ENCODE data around the gene DCUN1D4.

The DCUN1D4 gene

GRCh38 chr4:51874551-51874950, 31.6 kb downstream of the DCUN1D4 start:
- no peak overlapping the region for H3K4me3 ChIP-seq (ENCODE audit: low read depth, low read length)
- no peak for TF ChIP-seq CTCF (IDR thresholded peaks at IDR 0.05)

GRCh38 chr4:51878431-51878830, 35.5 kb downstream of the DCUN1D4 start:
- H3K4me2 ChIP-seq (ENCODE audit: low read length): no peak overlapping the region
- no peaks in the 10 kb centered on the region for H3K79me2 ChIP-seq
- TF ChIP-seq CTCF (IDR thresholded peaks at IDR 0.05): no peak
- no peak overlapping the region for H3K9ac ChIP-seq
- no peak overlapping the region for H3K27ac ChIP-seq
- H3K36me3 ChIP-seq (ENCODE audit: control insufficient read depth, insufficient read depth, low read length): no peaks in the 10 kb centered on the region
- no peaks in the 10 kb centered on the region for H3K4me1 ChIP-seq
- no peak overlapping the region for H2AFZ ChIP-seq
- no peak overlapping the region for H3K4me3 ChIP-seq (ENCODE audit: low read depth, low read length)
- no peaks in the 10 kb centered on the region for H3K9me3 ChIP-seq (ENCODE audit: control insufficient read depth, low read length)
- H3K27me3 ChIP-seq (ENCODE audit: control insufficient read depth, insufficient read depth, low read length): no peaks in the 10 kb centered on the region

More at GRCh38 chr4:51874551-51874950, 31.6 kb downstream of the DCUN1D4 start:
- Histone ChIP-seq H3K36me3 (ENCODE audit: control insufficient read depth, insufficient read depth, low read length) (no peaks in the 10 kb centered on the region), H3K4me2 (ENCODE audit: low read length) (no peak overlapping the region), H2AFZ (no peak overlapping the region), H3K27ac (no peak overlapping the region), H3K4me1 (peaks cover 5% of the 10 kb centered on the region), H3K27me3 (ENCODE audit: control insufficient read depth, insufficient read depth, low read length) (no peaks in the 10 kb centered on the region), H3K79me2 (no peaks in the 10 kb centered on the region), H3K9ac (no peak overlapping the region), H3K9me3 (ENCODE audit: control insufficient read depth, low read length) (no peaks in the 10 kb centered on the region)

GRCh38 chr4:51880016-51880915, 37.3 kb downstream of the DCUN1D4 start:
- TF ChIP-seq CTCF (IDR thresholded peaks at IDR 0.05): no peak
- no peak overlapping the region for H3K27ac ChIP-seq
- H3K27me3 ChIP-seq (ENCODE audit: control insufficient read depth, insufficient read depth, low read length): no peaks in the 10 kb centered on the region
- no peak overlapping the region for H3K4me2 ChIP-seq (ENCODE audit: low read length)
- no peak overlapping the region for H3K9ac ChIP-seq
- H3K79me2 ChIP-seq: no peaks in the 10 kb centered on the region
- no peaks in the 10 kb centered on the region for H3K9me3 ChIP-seq (ENCODE audit: control insufficient read depth, low read length)
- no peak overlapping the region for H3K4me3 ChIP-seq (ENCODE audit: low read depth, low read length)
- no peak overlapping the region for H2AFZ ChIP-seq
- no peaks in the 10 kb centered on the region for H3K4me1 ChIP-seq
- H3K36me3 ChIP-seq (ENCODE audit: control insufficient read depth, insufficient read depth, low read length): no peaks in the 10 kb centered on the region

GRCh38 chr4:51884055-51884454, 41.1 kb downstream of the DCUN1D4 start:
- Histone ChIP-seq H3K9ac (no peak overlapping the region), H3K27ac (no peak overlapping the region), H2AFZ (no peak overlapping the region), H3K9me3 (ENCODE audit: control insufficient read depth, low read length) (no peaks in the 10 kb centered on the region), H3K36me3 (ENCODE audit: control insufficient read depth, insufficient read depth, low read length) (no peaks in the 10 kb centered on the region), H3K79me2 (no peaks in the 10 kb centered on the region), H3K4me1 (no peaks in the 10 kb centered on the region), H3K4me3 (ENCODE audit: low read depth, low read length) (no peak overlapping the region), H3K4me2 (ENCODE audit: low read length) (no peak overlapping the region), H3K27me3 (ENCODE audit: control insufficient read depth, insufficient read depth, low read length) (no peaks in the 10 kb centered on the region)
- TF ChIP-seq CTCF (IDR thresholded peaks at IDR 0.05): no peak

GRCh38 chr4:51884606-51885005, 41.7 kb downstream of the DCUN1D4 start:
- TF ChIP-seq CTCF (IDR thresholded peaks at IDR 0.05): no peak
- Histone ChIP-seq H3K4me3 (ENCODE audit: low read depth, low read length) (no peak overlapping the region), H3K27ac (no peak overlapping the region), H3K4me1 (no peaks in the 10 kb centered on the region), H3K36me3 (ENCODE audit: control insufficient read depth, insufficient read depth, low read length) (no peaks in the 10 kb centered on the region), H3K79me2 (no peaks in the 10 kb centered on the region), H3K9ac (no peak overlapping the region), H2AFZ (no peak overlapping the region), H3K27me3 (ENCODE audit: control insufficient read depth, insufficient read depth, low read length) (no peaks in the 10 kb centered on the region), H3K4me2 (ENCODE audit: low read length) (no peak overlapping the region), H3K9me3 (ENCODE audit: control insufficient read depth, low read length) (no peaks in the 10 kb centered on the region)
